Endothelial cell of umbilical vein (primary cell): Measurements from ENCODE around the gene KASH5. TPM values are rescaled to one million over a fixed set of nuclear protein-coding genes. Genes with fewer than 3 reads are reported as not detected.

ENCODE experiments used
- BruUV-seq: library from RNA; stranded (reverse); fragments of 400-500 nt; replicated peaks from 2 replicates; lab custom pipeline; 2021; lab: Mats Ljungman, UMichigan
- CTCF ChIA-PET: fragments of 300-600, 350-600 bp; sonication (Branson Sonifier 250); formaldehyde crosslinking; loops from one replicate; lab custom pipeline; 2021; ENCODE audit warnings: antibody characterized with exemption, inconsistent platforms; lab: Charles Lee
- POLR2A ChIA-PET: fragments of 300-600, 350-600 bp; sonication (Branson Sonifier 250); formaldehyde crosslinking; loops from one replicate; lab custom pipeline; 2021; ENCODE audit warnings: antibody characterized with exemption, inconsistent platforms; lab: Charles Lee
- DNase-seq: peaks from one replicate; pipeline ENCODE4 v3.0.0-alpha.2; 2011; ENCODE audit warnings: low read depth, low spot score
- FAIRE-seq: peaks from 2 replicates; lab custom pipeline; 2011; peaks lifted over from hg19 to GRCh38; lab: Jason Lieb, UNC
- H2AFZ ChIP-seq: 2 replicates; pipeline ENCODE4 v1.6.0; 2012; ENCODE audit warnings: low read depth, low read length, control low read depth, inconsistent platforms
- H3K27ac ChIP-seq: 2 replicates; pipeline ENCODE4 v1.5.1; 2011; ENCODE audit warnings: low read depth, mild to moderate bottlenecking, control low read depth, low read length, moderate library complexity; ENCODE audit not compliant: insufficient read depth
- H3K27me3 ChIP-seq, 2 experiments: 2 replicates each; pipeline versions ENCODE4 v1.6.0 to v1.6.1; 2011; ENCODE audit warnings: low read length in 2 of 2, mixed read lengths in 1 of 2; ENCODE audit not compliant: control insufficient read depth in 2 of 2, insufficient read depth in 2 of 2
- H3K36me3 ChIP-seq, 2 experiments: 2 replicates in 1 of 2; 3 replicates in 1 of 2; pipeline ENCODE4 v1.5.1; 2011; ENCODE audit warnings: low read length in 2 of 2, mild to moderate bottlenecking in 1 of 2, moderate library complexity in 1 of 2; ENCODE audit not compliant: control insufficient read depth in 2 of 2, insufficient read depth in 2 of 2; ENCODE audit errors: extremely low read depth in 1 of 2
- H3K4me1 ChIP-seq: 3 replicates; pipeline ENCODE4 v1.5.1; 2011; ENCODE audit warnings: mild to moderate bottlenecking, low read length; ENCODE audit not compliant: control insufficient read depth, insufficient read depth; ENCODE audit errors: extremely low read depth
- H3K4me2 ChIP-seq: 2 replicates; pipeline ENCODE4 v1.6.1; 2011; ENCODE audit warnings: low read length, control low read depth, mixed read lengths; ENCODE audit not compliant: insufficient read depth
- H3K4me3 ChIP-seq, 3 experiments: fragments of 200-600 bp in 1 of 3; sonication (generic), shearing (Covaris generic) in 1 of 3; replicated peaks in 1 of 3; 2 replicates each; pipeline ENCODE4 v1.5.1; 2011 to 2016; ENCODE audit warnings: control low read depth in 3 of 3, low read length in 3 of 3, mild to moderate bottlenecking in 2 of 3, inconsistent platforms in 1 of 3, low read depth in 1 of 3, moderate library complexity in 1 of 3; ENCODE audit not compliant: insufficient read depth in 1 of 3
- H3K79me2 ChIP-seq: 2 replicates; pipeline ENCODE4 v1.6.0; 2012; ENCODE audit warnings: low read length, inconsistent platforms; ENCODE audit not compliant: control insufficient read depth, insufficient read depth
- H3K9ac ChIP-seq: replicated peaks from 2 replicates; pipeline ENCODE3; 2011; ENCODE audit warnings: low read length, control low read depth; ENCODE audit not compliant: insufficient read depth; ENCODE audit errors: extremely low read depth
- H3K9me1 ChIP-seq: replicated peaks from 3 replicates; pipeline ENCODE4 v1.6.0; 2011; ENCODE audit warnings: mild to moderate bottlenecking, low read length; ENCODE audit not compliant: control insufficient read depth, insufficient read depth; ENCODE audit errors: extremely low read depth
- H3K9me3 ChIP-seq: replicated peaks from 2 replicates; pipeline ENCODE4 v1.5.1; 2012; ENCODE audit warnings: low read length, inconsistent platforms; ENCODE audit not compliant: control insufficient read depth, insufficient read depth
- H4K20me1 ChIP-seq: replicated peaks from 2 replicates; pipeline ENCODE3; 2011; ENCODE audit warnings: mild to moderate bottlenecking, low read length; ENCODE audit not compliant: control insufficient read depth, insufficient read depth; ENCODE audit errors: extremely low read depth
- CTCF ChIP-seq, 2 donors: IDR thresholded peaks; 1 replicate in 1 of 2; 2 replicates in 1 of 2; pipeline ENCODE4 v1.5.1; 2011; ENCODE audit warnings: low read length in 2 of 2, mild to moderate bottlenecking in 2 of 2, moderate library complexity in 2 of 2, control low read depth in 1 of 2, inconsistent platforms in 1 of 2, low read depth in 1 of 2; ENCODE audit not compliant: insufficient read depth in 1 of 2; ENCODE audit errors: extremely low read depth in 1 of 2
- EZH2 ChIP-seq: IDR thresholded peaks from 2 replicates; pipeline ENCODE4 v1.6.1; 2012; ENCODE audit warnings: borderline replicate concordance, low read depth, mild to moderate bottlenecking, moderate library complexity, low read length, inconsistent platforms; ENCODE audit not compliant: severe bottlenecking
- FOS ChIP-seq: IDR thresholded peaks from 2 replicates; pipeline ENCODE4 v1.6.1; 2011; ENCODE audit warnings: mild to moderate bottlenecking, low read length, moderate library complexity, borderline replicate concordance; ENCODE audit not compliant: insufficient read depth
- GATA2 ChIP-seq: IDR thresholded peaks from 2 replicates; pipeline ENCODE4 v1.7.0; 2011; ENCODE audit warnings: low read depth, mild to moderate bottlenecking, moderate library complexity, mixed read lengths, low read length; ENCODE audit not compliant: insufficient read length, insufficient read depth
- JUN ChIP-seq: IDR thresholded peaks from 2 replicates; pipeline ENCODE4 v1.6.1; 2011; ENCODE audit warnings: borderline replicate concordance, low read depth; ENCODE audit not compliant: insufficient read length, insufficient read depth
- MYC ChIP-seq: IDR thresholded peaks from one replicate; pipeline ENCODE4 v1.6.1; 2011; ENCODE audit warnings: mild to moderate bottlenecking, low read depth, low read length
- POLR2A ChIP-seq: IDR thresholded peaks from 2 replicates; pipeline ENCODE4 v1.6.1; 2012; ENCODE audit warnings: low read depth, mild to moderate bottlenecking, control low read depth, low read length
- POLR2AphosphoS5 ChIP-seq: IDR thresholded peaks from 2 replicates; pipeline ENCODE4 v1.6.1; 2012; ENCODE audit warnings: low read depth, mild to moderate bottlenecking, control low read depth, low read length, moderate library complexity; ENCODE audit not compliant: insufficient read depth
- dilution Hi-C: fragments of 300-500 bp; cut with MboI; formaldehyde crosslinking; loops from one replicate; pipeline ENCODE4 v1.15.0; 2019; ENCODE audit warnings: low sequenced_read_pairs; ENCODE audit not compliant: extremely low pct_ligation_motif_present
- intact Hi-C: fragments of 100-400 bp; cut with micrococcal nuclease; formaldehyde crosslinking; loops from one replicate; pipeline ENCODE4 v1.10.0; 2022
- polyA plus RNA-seq, 4 experiments: library from polyadenylated mRNA; depleted of rRNA in 3 of 4; stranded (reverse) in 3 of 4; unstranded in 1 of 4; fragments of >200 nt; gene quantifications; 2 replicates each; pipeline versions ENCODE4 v1.2.1 to v1.2.3, GENCODE V29; 2011 to 2012; ENCODE audit warnings: missing spikeins in 1 of 4
- total RNA-seq: library from RNA; stranded (reverse); gene quantifications from 2 replicates; pipeline ENCODE4 v1.2.3, GENCODE V29; 2021
- TF ChIP-seq, protein P1 (sequence below): IDR thresholded peaks from 2 replicates; pipeline ENCODE4 v1.6.1; 2011; ENCODE audit not compliant: insufficient read depth, insufficient read length

Gene KASH5
- total and polyA plus RNA-seq, 2 donors (not counting 3 experiments of a cell fraction or from before 2014, with no cell fraction given), result 0.03 TPM; not detected in 1

- POLR2A ChIA-PET, result no interaction called here
- H3K4me2 ChIP-seq, result no peak within 1 kb of the TSS
Measured at GRCh38 chr19:49425178-49425577, 37.1 kb downstream of the KASH5 start, which contains the start of gene GFY. TSS of gene GFY (plus strand) at chr19:49425388. CDS start at chr19:49426431, 1,043 bp downstream.

More at GRCh38 chr19:49425178-49425577, 37.1 kb downstream of the KASH5 start, which contains the start of gene GFY:
- TF ChIP-seq JUN, result no peak
- no peak for TF ChIP-seq EZH2
- TF ChIP-seq FOS, result no peak
- TF ChIP-seq GATA2, result no peak
- no peak for TF ChIP-seq CTCF (IDR thresholded peaks at IDR 0.05; ENCODE audit: extremely low read depth in 1 of 2, insufficient read depth in 1 of 2, low read depth in 1 of 2, low read length in 2 of 2)
- TF ChIP-seq MYC, result no peak
- TF ChIP-seq, protein P1, sequence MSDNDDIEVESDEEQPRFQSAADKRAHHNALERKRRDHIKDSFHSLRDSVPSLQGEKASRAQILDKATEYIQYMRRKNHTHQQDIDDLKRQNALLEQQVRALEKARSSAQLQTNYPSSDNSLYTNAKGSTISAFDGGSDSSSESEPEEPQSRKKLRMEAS, result no peak
- TF ChIP-seq POLR2A, result no peak
- no peak for TF ChIP-seq POLR2AphosphoS5
- Histone ChIP-seq H3K27me3 (peaks cover 81 to 92% of the 10 kb centered on the region in 2 experiments), H3K79me2 (no peaks in the 10 kb centered on the region), H3K27ac (no peak within 1 kb of the TSS), H2AFZ (no peak within 1 kb of the TSS), H3K9ac (no peak within 1 kb of the TSS), H3K9me1 (no peaks in the 10 kb centered on the region), H3K9me3 (no peaks in the 10 kb centered on the region), H3K36me3 (no peaks in the 10 kb centered on the region), H3K4me3 (no peak within 1 kb of the TSS), H3K4me1 (no peaks in the 10 kb centered on the region), H4K20me1 (no peaks in the 10 kb centered on the region)
- BruUV-seq, result no TSS peak
- intact Hi-C loops (no loop called here), dilution Hi-C loops (no loop called here)
- DNase-seq (no peak), FAIRE-seq (no peak)
- CTCF ChIA-PET, result interaction anchor here (2.1 to 2.4 kb wide), 2 partner anchors 9 to 18 kb away, joined by 7 to 10 read pairs; no protein-coding TSS in a partner anchor
